ENCODE results near the gene RABGEF1.

DNA sequence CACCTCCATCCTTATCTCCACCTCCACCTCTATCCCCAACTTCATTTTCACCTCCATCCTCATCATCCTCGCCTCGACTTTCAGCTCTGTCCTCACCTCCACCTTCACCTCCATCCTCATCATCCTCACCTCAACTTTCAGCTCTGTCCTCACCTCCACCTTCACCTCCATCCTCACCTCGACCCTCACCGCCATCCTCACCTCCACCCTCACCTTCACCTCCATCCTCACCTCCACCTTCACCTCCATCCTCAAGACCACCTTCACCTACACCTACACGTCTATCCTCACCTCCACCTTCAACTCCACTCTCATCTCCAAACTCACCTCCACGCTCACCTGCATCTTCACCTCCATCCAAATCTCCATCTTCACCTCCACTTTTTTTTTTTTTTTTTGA is 12.0 kb upstream of the RABGEF1 start:
- TF ChIP-seq, protein P1, sequence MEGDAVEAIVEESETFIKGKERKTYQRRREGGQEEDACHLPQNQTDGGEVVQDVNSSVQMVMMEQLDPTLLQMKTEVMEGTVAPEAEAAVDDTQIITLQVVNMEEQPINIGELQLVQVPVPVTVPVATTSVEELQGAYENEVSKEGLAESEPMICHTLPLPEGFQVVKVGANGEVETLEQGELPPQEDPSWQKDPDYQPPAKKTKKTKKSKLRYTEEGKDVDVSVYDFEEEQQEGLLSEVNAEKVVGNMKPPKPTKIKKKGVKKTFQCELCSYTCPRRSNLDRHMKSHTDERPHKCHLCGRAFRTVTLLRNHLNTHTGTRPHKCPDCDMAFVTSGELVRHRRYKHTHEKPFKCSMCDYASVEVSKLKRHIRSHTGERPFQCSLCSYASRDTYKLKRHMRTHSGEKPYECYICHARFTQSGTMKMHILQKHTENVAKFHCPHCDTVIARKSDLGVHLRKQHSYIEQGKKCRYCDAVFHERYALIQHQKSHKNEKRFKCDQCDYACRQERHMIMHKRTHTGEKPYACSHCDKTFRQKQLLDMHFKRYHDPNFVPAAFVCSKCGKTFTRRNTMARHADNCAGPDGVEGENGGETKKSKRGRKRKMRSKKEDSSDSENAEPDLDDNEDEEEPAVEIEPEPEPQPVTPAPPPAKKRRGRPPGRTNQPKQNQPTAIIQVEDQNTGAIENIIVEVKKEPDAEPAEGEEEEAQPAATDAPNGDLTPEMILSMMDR (IDR thresholded peaks at IDR 0.05; ENCODE audit: control extremely low read depth in 1 of 3, insufficient read depth in 1 of 3, low read depth in 1 of 3, low read length in 3 of 3) = no peak
- TF ChIP-seq RAD21 (IDR thresholded peaks at IDR 0.05 in 1 of 2, conservative IDR thresholded peaks at IDR 0.05 in 1 of 2; ENCODE audit: low read depth in 2 of 2, low read length in 2 of 2) = no peak
- TF ChIP-seq EZH2 (IDR thresholded peaks at IDR 0.05; ENCODE audit: low read depth, low read length, severe bottlenecking) = no peak
- no peak for TF ChIP-seq POLR2AphosphoS5 (IDR thresholded peaks at IDR 0.05; ENCODE audit: low read depth, low read length)
- TF ChIP-seq SAP30 (IDR thresholded peaks at IDR 0.05; ENCODE audit: insufficient read depth, insufficient replicate concordance, low read length) = no peak
- TF ChIP-seq TEAD4 (IDR thresholded peaks at IDR 0.05; ENCODE audit: low read depth, low read length) = no peak
- TF ChIP-seq TCF12 (IDR thresholded peaks at IDR 0.05; ENCODE audit: low read depth, low read length) = no peak
- TF ChIP-seq CHD2 (IDR thresholded peaks at IDR 0.05; ENCODE audit: low read length) = no peak
- TF ChIP-seq MAFK (IDR thresholded peaks at IDR 0.05; ENCODE audit: low read depth, low read length) = no peak
- TF ChIP-seq CHD1 (IDR thresholded peaks at IDR 0.05; ENCODE audit: low read depth, low read length) = no peak
- no peak for TF ChIP-seq GABPA (IDR thresholded peaks at IDR 0.05; ENCODE audit: borderline replicate concordance, insufficient read depth, low read length)
